GM18951 (cell line): ENCODE results near the gene TMEM9.
"Not testable (repeated sequence)": the region's sequence is repeated elsewhere in the genome, so short reads cannot be mapped to it uniquely, and the experiment has no call there.

Experiments used
- POLR2A ChIP-seq: IDR thresholded peaks from 4 replicates; pipeline ENCODE4 v1.6.1; 2011; ENCODE audit warnings: mild to moderate bottlenecking; ENCODE audit not compliant: insufficient read length, insufficient read depth; ENCODE audit errors: extremely low read depth
- in situ Hi-C: fragments of 300-500 bp; cut with MboI; formaldehyde crosslinking; loops from one replicate; pipeline ENCODE4 v1.12.0; 2022; ENCODE audit warnings: low sequenced_read_pairs, mixed read lengths, inconsistent platforms; ENCODE audit not compliant: unreplicated experiment

Gene TMEM9

GRCh38 chr1:201169203-201169602, 14.9 kb upstream of the TMEM9 start:
- TF ChIP-seq POLR2A: no peak
- in situ Hi-C loops: no loop called here

- in situ Hi-C loops: no loop called here
- TF ChIP-seq POLR2A: no peak
These were observed 13.0 kb upstream of the TMEM9 start for GRCh38 chr1:201167041-201167991.

DNA sequence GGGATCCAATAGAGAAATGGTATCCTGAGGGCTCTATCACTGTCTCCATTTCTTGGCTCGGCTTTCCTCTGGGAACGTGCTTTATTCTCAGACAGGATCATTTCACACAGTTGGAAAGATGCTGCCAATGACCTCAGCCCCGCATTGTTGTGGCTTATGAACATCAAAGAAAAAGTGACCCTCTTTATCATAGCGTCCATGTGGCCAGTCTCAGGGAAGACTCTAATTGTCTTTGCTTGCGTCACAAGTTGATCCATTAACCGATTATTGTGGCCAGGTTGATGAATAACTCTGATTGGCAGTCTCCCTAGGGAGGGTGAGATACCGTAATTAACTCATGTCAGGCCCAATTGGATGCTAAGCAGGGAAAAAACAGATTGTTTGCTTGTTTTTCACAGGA, 10.4 kb upstream of the TMEM9 start:
- TF ChIP-seq POLR2A: no peak
- in situ Hi-C loops: no loop called here

GRCh38 chr1:201163707-201164106, 9.4 kb upstream of the TMEM9 start:
- in situ Hi-C loops: no loop called here
- TF ChIP-seq POLR2A: no peak

DNA sequence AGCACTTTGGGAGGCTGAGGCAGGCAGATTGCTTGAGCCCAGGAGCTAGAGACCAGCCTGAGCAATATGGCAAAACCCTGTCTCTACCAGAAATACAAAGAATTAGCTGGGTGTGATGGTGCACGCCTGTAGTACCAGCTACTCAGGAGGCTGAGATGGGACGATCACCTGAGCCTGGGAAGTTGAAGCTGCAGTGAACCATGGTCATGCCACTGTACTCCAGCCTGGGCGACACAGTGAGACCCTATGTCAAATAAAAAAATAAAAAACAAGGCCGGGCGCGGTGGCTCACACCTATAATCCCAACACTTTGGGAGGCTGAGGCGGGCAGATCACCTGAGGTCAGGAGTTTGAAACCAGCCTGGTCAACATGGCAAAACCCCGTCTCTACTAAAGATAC, 8.8 kb upstream of the TMEM9 start:
- in situ Hi-C loops: not testable (repeated sequence)

- in situ Hi-C loops: no loop called here
- no peak for TF ChIP-seq POLR2A
These were observed 3.7 kb upstream of the TMEM9 start for GRCh38 chr1:201157949-201158348.

DNA sequence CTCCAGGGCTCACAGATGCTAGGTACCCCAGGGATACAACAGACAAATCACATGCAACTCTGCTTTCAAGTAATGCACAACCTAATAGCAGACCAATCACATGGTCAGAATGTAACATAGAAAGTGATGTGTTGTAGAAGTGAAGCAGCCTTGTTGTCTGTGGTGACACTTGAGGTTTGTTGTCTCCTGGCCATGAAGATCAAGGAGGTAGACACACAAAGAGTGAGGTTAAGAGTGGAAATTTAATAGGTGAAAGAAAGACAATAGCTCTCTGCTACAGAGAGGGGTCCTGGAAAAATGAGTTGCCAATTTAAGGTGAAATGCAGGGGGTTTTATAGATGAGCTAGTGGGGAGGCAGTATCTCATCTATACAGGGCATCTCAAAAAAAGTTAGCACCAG, 2.5 kb upstream of the TMEM9 start:
- in situ Hi-C loops: no loop called here
- TF ChIP-seq POLR2A: no peak

DNA sequence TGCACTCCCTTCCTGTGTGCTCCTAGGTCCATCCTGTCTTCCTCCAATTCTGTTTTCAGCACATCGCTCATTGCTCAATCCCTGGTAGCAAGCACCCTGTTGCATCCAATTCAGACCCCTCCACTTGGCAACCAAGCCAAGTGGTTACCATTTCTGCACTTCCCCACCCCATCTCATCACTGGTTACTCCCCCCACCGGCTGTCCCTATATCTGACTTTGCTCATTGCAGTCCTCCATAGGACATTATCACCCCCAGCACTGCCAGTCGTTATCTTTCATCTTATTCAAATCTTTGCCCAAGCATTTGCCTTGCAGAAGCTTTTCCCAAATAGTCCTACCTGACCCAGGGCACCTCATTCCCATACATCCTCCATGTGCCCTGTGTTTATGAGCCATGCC, 2.1 kb upstream of the TMEM9 start:
- in situ Hi-C loops: no loop called here
- no peak for TF ChIP-seq POLR2A

- TF ChIP-seq POLR2A: no peak
- in situ Hi-C loops: no loop called here
These were observed 1.1 kb upstream of the TMEM9 start for GRCh38 chr1:201155354-201155753.

DNA sequence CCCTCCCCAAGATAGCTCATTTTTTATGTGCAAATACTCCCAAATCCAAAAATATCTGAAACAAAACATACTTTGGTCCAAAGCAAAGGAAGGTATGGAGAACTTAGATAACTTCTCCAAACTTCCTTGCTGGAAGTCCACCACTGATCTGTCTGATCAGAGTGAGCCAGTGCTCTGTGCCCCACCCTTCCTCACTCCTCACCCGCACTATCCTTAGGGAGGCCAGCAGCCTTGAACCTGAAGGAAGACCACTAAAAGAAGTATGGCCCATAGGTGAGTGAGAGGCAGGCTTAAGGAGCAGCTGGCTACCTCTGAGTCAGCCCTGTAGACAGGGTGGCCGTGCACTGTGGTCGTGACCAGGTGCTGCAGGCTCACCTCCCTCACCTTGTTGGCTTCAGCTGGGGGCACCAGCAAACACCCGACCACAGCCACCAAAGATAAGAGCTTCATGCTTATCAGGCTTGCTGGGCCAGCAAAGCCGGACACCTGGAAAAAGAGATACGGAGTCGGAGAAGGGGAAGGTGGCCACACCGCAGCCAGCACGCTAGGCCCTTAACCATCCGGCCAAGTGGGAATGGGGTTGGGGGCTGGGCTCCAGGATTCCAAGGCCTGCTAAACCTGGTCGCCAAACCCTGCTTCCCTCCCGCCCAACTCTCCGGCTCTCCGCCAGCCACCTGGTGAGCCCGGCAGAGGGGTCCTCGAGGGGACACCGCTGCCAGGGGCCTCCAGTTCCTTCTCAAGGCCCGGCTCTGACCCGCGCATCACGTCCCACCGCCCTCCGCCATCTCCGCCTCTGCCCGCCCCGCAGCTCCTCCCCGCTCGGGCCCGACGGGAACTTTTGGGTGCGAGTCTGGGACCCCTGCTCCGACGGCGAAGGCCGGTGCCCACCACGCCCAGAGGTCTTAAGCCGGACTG, 543 bp downstream of the TMEM9 start:
- TF ChIP-seq POLR2A: peak; percentile 43
- in situ Hi-C loops: no loop called here

GRCh38 chr1:201149400-201149799, 4.9 kb downstream of the TMEM9 start:
- in situ Hi-C loops: no loop called here
- TF ChIP-seq POLR2A: no peak

DNA sequence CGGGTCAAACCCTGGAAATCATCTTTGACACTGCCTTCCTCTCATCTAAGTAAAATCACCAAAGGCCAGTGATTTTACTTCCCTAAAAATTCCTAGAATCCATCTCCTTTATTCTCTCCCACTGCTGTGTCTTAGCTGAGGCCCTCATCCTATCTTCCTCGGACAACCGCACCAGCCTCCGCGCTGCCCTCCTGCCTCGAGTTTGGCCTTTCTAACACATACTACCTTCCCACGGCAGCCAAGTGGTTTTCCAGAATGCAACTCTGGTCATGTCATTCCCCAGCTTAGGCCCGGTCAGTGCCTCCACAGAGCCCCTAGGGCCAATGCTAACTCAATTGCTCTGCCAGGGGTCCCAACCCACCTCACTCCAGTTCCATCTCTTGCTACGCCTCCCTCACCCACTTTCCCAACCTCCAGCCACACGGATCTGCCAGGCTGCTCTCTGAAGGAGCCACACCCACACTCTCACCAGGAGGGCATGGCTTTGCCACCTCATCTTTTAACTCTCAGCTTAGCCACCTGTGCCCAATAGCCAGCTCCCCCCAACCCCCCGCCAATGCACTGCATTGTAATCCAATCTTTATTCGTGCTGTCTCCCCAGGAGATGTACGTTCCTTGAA, 6.8 kb downstream of the TMEM9 start:
- in situ Hi-C loops: no loop called here
- no peak for TF ChIP-seq POLR2A
